HT1080 (cell line): Measurements from ENCODE around the gene KDM6B. TPM values are rescaled to one million over a fixed set of nuclear protein-coding genes. Genes with fewer than 3 reads are reported as not detected.
"Not testable (repeated sequence)": the region's sequence is repeated elsewhere in the genome, so short reads cannot be mapped to it uniquely, and the experiment has no call there.

Source experiments
- DNase-seq: peaks from one replicate; pipeline ENCODE4 v3.0.0-alpha.2; 2015; ENCODE audit warnings: low read depth
- total RNA-seq: library from RNA; depleted of rRNA; stranded (reverse); fragments of >200 nt; shearing (Covaris generic); gene quantifications from 2 replicates; pipeline ENCODE4 v1.2.3, GENCODE V29; 2014

KDM6B gene
- total RNA-seq, 1 experiment from 2014 or later: 0.87 TPM

- no peak for DNase-seq
These were observed 16.9 kb downstream of the KDM6B start for GRCh38 chr17:7850701-7851437.

DNA sequence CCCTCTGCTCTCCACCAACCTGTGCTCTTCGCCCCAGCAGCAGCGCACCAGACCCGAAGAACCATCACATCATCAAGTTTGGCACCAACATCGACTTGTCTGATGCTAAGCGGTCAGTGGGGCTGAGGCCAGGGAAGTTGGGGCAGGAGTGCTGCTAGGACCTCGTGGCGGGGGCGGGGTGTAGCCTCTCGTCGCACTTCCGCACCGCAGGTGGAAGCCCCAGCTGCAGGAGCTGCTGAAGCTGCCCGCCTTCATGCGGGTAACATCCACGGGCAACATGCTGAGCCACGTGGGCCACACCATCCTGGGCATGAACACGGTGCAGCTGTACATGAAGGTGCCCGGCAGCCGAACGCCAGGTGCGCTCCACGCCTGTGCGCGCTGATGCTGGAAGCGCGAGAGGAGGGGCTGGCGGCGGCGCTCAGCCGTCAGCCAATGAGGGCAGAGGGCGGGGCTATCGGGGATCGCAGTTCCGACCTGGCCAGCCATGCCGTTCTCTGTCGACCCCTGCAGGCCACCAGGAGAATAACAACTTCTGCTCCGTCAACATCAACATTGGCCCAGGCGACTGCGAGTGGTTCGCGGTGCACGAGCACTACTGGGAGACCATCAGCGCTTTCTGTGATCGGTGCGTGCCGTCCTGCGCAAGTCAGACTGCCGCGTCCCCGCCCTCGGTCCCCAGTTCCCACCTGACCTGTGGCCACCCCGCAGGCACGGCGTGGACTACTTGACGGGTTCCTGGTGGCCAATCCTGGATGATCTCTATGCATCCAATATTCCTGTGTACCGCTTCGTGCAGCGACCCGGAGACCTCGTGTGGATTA lies 17.6 kb downstream of the KDM6B start:
- DNase-seq: peak; percentile 71

DNA sequence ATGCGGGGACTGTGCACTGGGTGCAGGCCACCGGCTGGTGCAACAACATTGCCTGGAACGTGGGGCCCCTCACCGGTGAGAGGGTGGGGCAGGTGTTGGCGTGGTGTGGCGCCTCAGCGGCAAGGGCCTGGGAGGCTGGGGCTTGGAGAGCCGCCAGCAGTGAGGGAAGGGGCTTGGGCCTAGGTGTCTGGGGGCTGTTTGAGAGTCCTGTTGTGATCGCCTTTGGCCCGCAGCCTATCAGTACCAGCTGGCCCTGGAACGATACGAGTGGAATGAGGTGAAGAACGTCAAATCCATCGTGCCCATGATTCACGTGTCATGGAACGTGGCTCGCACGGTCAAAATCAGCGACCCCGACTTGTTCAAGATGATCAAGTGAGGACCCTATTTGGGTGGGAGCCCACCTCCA lies 18.2 kb downstream of the KDM6B start:
- no peak for DNase-seq

DNA sequence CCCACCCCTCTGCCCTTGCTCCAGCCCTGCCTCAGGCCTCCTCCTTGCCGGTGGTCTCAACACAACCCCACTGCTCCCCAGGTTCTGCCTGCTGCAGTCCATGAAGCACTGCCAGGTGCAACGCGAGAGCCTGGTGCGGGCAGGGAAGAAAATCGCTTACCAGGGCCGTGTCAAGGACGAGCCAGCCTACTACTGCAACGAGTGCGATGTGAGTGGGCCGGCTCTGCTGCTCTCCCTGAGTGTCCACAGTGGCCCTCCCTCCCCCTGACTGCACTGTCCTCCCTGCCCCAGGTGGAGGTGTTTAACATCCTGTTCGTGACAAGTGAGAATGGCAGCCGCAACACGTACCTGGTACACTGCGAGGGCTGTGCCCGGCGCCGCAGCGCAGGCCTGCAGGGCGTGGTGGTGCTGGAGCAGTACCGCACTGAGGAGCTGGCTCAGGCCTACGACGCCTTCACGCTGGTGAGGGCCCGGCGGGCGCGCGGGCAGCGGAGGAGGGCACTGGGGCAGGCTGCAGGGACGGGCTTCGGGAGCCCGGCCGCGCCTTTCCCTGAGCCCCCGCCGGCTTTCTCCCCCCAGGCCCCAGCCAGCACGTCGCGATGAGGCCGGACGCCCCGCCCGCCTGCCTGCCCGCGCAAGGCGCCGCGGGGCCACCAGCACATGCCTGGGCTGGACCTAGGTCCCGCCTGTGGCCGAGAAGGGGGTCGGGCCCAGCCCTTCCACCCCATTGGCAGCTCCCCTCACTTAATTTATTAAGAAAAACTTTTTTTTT lies 19.1 kb downstream of the KDM6B start:
- DNase-seq: no peak

DNA sequence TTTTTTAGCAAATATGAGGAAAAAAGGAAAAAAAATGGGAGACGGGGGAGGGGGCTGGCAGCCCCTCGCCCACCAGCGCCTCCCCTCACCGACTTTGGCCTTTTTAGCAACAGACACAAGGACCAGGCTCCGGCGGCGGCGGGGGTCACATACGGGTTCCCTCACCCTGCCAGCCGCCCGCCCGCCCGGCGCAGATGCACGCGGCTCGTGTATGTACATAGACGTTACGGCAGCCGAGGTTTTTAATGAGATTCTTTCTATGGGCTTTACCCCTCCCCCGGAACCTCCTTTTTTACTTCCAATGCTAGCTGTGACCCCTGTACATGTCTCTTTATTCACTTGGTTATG lies 19.6 kb downstream of the KDM6B start:
- DNase-seq: no peak

GRCh38 chr17:7854078-7854777 lies 20.2 kb downstream of the KDM6B start:
- DNase-seq: no peak

GRCh38 chr17:7854851-7855659 lies 21.0 kb downstream of the KDM6B start, which contains the start of gene TMEM88:
Gene TMEM88, plus strand, starts transcription at chr17:7855066. Its CDS starts 9 bp downstream, at chr17:7855075.
- no peak for DNase-seq

GRCh38 chr17:7855660-7856010 lies 21.6 kb downstream of the KDM6B start:
- no peak for DNase-seq

GRCh38 chr17:7856011-7856810 lies 22.2 kb downstream of the KDM6B start:
- no peak for DNase-seq

- DNase-seq: peak; percentile 98
These were observed 23.0 kb downstream of the KDM6B start, which contains the start of gene NAA38 for GRCh38 chr17:7856811-7857712. Gene NAA38, minus strand, starts transcription at chr17:7857559. Its CDS starts 96 bp downstream, at chr17:7857463.

GRCh38 chr17:7857713-7858521 lies 23.9 kb downstream of the KDM6B start, which contains the start of gene CYB5D1:
Gene CYB5D1, plus strand, starts transcription at chr17:7858003. Its CDS starts 132 bp downstream, at chr17:7858135.
- DNase-seq: no peak

GRCh38 chr17:7858522-7858810 lies 24.4 kb downstream of the KDM6B start:
- DNase-seq: no peak

DNA sequence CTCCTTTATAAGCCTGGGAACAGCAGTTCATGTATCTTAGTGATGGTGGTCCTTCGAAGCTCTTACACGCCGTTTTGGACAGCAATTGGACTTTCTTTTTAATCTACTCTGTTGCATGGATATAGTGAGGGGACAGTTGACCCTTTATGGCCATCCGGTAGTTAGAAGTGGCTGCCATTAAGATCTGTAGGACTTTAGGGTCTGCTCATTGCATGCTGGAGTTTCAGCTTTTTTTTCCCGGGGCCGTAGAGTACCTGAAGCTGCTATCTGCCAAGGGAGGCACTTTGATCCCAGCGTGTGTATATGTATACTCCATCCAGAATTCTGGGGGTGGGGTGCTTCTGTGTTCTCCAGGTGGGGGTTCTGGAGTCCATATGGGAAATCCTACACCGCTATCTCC lies 25.0 kb downstream of the KDM6B start:
- DNase-seq: no peak

DNA sequence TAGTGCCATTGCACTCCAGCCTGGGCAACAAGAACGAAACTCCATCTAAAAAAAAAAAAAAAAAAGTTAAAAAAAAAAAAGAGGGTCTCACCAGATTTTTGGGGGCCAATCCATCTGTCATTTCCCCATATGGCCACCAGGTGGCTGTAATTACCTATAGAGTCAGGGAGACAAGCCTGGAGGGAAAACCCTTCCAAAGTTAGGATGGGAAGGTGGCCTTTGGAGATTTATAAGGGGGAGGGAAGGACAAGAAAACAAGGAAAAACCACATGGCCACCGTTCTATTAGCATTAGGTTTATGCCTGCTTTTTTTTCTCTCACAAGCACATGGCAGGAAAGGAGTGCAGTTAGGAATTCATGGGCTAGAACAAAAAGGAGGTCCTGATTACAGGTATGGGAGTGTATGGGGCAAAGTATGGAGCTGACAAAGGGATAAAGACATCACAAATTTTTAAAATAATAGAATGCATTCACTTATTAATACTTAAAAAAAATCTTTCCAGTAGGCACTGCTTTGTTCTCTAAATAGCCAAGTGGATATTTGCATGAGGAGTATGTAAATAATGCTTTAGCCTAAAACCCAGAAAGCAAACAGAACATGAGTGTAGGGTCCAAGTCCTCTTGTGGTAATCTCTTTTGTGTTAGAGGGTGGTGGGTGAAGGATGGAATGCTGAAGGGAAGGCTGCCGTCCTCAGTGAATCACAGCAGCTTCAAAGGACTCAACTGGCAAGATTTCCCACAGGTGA lies 28.8 kb downstream of the KDM6B start:
- DNase-seq: peak; percentile 42

- not testable (repeated sequence) for DNase-seq
These were observed 30.4 kb downstream of the KDM6B start for GRCh38 chr17:7864384-7864783.

GRCh38 chr17:7864995-7865650 lies 31.1 kb downstream of the KDM6B start:
- no peak for DNase-seq
